ENCODE data around the gene CEP55.

- TF ChIP-seq CTCF (IDR thresholded peaks at IDR 0.05; ENCODE audit: low read length) (no peak), EZH2 (optimal IDR thresholded peaks at IDR 0.05; ENCODE audit: low read depth, low read length) (no peak)
These were observed 51.1 kb downstream of the CEP55 start for GRCh38 chr10:93547522-93547921.

Measured in MM.1S (cell line).